H1 (cell line): ENCODE data around the gene PDF. TPM values are rescaled to one million over a fixed set of nuclear protein-coding genes. Genes with fewer than 3 reads are reported as not detected.

Source experiments
- ATF3 ChIP-seq: IDR thresholded peaks from 2 replicates; pipeline ENCODE4 v1.6.1; 2011; ENCODE audit warnings: low read depth, mild to moderate bottlenecking, low read length; ENCODE audit not compliant: insufficient read depth
- CBX8 ChIP-seq: fragments of 300-800, 300-1000 bp; sonication (generic); IDR thresholded peaks from 2 replicates; pipeline ENCODE4 v1.7.1; 2016; ENCODE audit warnings: low read depth, low read length, borderline replicate concordance
- CHD7 ChIP-seq: fragments of 300-600 bp; sonication (generic); IDR thresholded peaks from 2 replicates; pipeline ENCODE4 v1.7.1; 2012; ENCODE audit warnings: low read length, moderate library complexity, mild to moderate bottlenecking, inconsistent platforms; ENCODE audit not compliant: insufficient replicate concordance
- CTCF ChIP-seq, 3 experiments: IDR thresholded peaks; 1 replicate in 2 of 3; 2 replicates in 1 of 3; pipeline versions ENCODE4 v1.5.1 to v1.6.1; 2011; ENCODE audit warnings: low read length in 3 of 3, mild to moderate bottlenecking in 3 of 3, inconsistent platforms in 2 of 3, low read depth in 1 of 3, moderate library complexity in 1 of 3; ENCODE audit not compliant: insufficient read depth in 1 of 3; ENCODE audit errors: control extremely low read depth in 1 of 3
- KDM1A ChIP-seq: fragments of 200-600, 300-600 bp; sonication (generic); IDR thresholded peaks from 2 replicates; pipeline ENCODE4 v1.7.1; 2016; ENCODE audit warnings: mild to moderate bottlenecking, low read length, borderline replicate concordance
- MAX ChIP-seq: IDR thresholded peaks from 2 replicates; pipeline ENCODE4 v1.6.1; 2012; ENCODE audit warnings: inconsistent platforms
- polyA plus RNA-seq, 7 experiments: library from polyadenylated mRNA; depleted of rRNA in 3 of 7; stranded (reverse) in 5 of 7; unstranded in 2 of 7; fragments of >200 nt in 5 of 7; fragments of 200-250 nt in 2 of 7; gene quantifications; 1 replicate in 5 of 7; 2 replicates in 1 of 7; 4 replicates in 1 of 7; pipeline versions ENCODE4 v1.2.1 to v1.2.3, GENCODE V29; 2011 to 2013; ENCODE audit warnings: missing spikeins in 2 of 7, mixed read lengths in 2 of 7
- total RNA-seq: library from RNA; stranded (reverse); fragmentation: NEBNext Ultra II Directional; extraction: Animal tissue kit (Norgen Biotek cat#: 25700); gene quantifications from 2 replicates; pipeline ENCODE4 v1.2.1, GENCODE V29; 2021

PDF gene
- total and polyA plus RNA-seq, 2 of the 8 experiments (the other 6 are each of a cell fraction or from before 2014, with no cell fraction given): 17.7 to 23.9 TPM

GRCh38 chr16:69330286-69331109 lies at the start of gene PDF (continued):
- TF ChIP-seq CHD7 (no peak), KDM1A (no peak), CBX8 (no peak), ATF3 (no peak), CTCF (IDR thresholded peaks at IDR 0.05; ENCODE audit: control extremely low read depth in 1 of 3, insufficient read depth in 1 of 3, low read depth in 1 of 3, low read length in 3 of 3) (no peak), MAX (peak; percentile 51)
